IPS-15b (cell line): ENCODE data around the gene BTBD6.
"Not testable (repeated sequence)": the region's sequence is repeated elsewhere in the genome, so short reads cannot be mapped to it uniquely, and the experiment has no call there.

Source experiments
- H3K27me3 ChIP-seq: one replicate; pipeline ENCODE4 v1.6.1; 2013; ENCODE audit warnings: low read length; ENCODE audit not compliant: control insufficient read depth, insufficient read depth
- H3K36me3 ChIP-seq: one replicate; pipeline ENCODE4 v1.6.1; 2013; ENCODE audit warnings: low read length; ENCODE audit not compliant: control insufficient read depth, insufficient read depth
- H3K4me1 ChIP-seq: one replicate; pipeline ENCODE4 v1.6.1; 2013; ENCODE audit warnings: mild to moderate bottlenecking, low read length; ENCODE audit not compliant: control insufficient read depth, insufficient read depth
- H3K4me3 ChIP-seq: one replicate; pipeline ENCODE4 v1.5.1; 2013; ENCODE audit warnings: low read depth, low read length
- H3K9ac ChIP-seq: one replicate; pipeline ENCODE4 v1.6.1; 2013; ENCODE audit warnings: low read depth, mild to moderate bottlenecking, low read length
- H3K9me3 ChIP-seq: one replicate; pipeline ENCODE4 v1.6.1; 2013; ENCODE audit warnings: mild to moderate bottlenecking, low read length; ENCODE audit not compliant: control insufficient read depth, insufficient read depth

The BTBD6 gene

DNA sequence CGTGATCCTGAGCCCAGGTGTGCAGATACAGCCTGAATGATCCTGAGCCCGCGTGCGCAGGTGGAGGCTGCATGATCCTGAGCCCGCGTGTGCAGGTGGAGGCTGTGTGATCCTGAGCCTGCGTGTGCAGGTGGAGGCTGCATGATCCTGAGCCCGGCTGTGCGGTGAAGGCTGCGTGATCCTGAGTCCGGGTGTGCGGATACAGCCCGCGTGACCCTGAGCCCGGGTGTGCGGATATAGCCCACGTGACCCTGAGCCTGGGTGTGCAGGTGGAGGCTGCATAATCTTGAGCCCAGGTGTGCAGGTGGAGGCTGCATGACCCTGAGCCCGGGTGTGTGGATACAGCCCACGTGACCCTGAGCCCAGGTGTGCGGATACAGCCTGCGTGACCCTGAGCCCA, 32.2 kb downstream of the BTBD6 start:
- H3K4me1 ChIP-seq = no peaks in the 10 kb centered on the region
- no peak overlapping the region for H3K4me3 ChIP-seq
- H3K9ac ChIP-seq = no peak overlapping the region
- no peaks in the 10 kb centered on the region for H3K27me3 ChIP-seq
- no peaks in the 10 kb centered on the region for H3K36me3 ChIP-seq
- no peaks in the 10 kb centered on the region for H3K9me3 ChIP-seq

DNA sequence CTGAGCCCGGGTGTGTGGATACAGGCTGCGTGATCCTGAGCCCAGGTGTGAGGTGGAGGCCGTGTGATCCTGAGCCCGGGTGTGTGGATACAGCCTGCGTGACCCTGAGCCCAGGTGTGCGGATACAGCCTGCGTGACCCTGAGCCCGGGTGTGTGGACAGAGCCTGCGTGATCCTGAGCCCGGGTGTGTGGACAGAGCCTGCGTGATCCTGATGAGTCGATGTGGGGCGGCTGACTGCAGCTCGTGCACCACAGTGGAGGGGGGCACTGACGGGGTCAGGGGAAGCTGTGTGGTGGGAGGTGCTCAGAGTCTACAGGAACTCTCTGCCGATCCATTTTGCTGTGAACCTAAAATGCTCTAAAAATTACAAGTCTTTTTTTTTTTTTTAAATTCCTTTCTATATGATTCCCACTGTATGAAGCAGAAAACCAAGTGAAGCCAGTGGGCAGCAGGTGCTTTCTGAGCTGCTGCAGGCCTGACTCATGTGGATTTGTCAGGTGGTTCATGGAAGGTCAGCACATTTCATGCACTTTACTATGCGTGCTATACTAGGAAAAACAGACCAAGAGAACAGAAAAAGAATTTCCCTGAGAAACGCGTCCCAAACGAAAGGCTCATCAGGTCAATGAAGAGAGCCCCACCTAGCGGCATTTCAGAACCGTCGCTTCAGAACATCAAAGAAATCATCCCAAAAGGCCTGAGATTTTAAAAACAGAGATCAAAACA, 33.2 kb downstream of the BTBD6 start:
- Histone ChIP-seq H3K4me3 (no peak overlapping the region), H3K9ac (no peak overlapping the region), H3K27me3 (no peaks in the 10 kb centered on the region), H3K36me3 (no peaks in the 10 kb centered on the region), H3K9me3 (no peaks in the 10 kb centered on the region), H3K4me1 (no peaks in the 10 kb centered on the region)

DNA sequence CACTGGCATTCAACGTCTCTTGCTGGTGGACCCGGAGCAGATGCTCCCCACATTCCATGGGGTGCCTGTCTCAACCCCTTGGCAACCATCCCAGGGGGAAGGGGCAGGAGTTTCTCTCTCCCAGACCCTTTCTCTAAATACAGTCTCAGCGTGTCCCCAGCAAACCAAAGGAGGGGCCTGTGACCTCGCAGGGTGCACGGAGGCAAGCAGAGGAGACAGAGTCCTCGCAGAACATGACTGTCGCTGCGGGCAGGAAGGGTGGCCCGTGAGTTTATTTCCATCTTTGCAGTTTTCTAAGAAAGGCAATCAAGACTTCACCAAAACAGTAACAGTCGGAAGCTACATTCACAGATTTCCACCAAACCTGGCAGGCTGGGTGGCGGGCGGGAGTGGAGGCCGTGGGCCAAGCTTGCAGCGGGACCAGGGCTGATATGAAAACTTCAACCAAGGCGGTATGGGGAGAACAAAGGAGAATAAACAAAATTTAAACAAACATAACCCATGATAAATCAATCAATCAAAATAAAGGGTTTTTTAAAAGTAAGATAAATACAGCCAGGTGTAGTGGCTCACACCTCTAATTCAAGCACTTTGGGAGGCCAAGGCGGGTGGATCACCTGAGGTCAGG, 33.9 kb downstream of the BTBD6 start:
- no peak overlapping the region for H3K9ac ChIP-seq
- no peaks in the 10 kb centered on the region for H3K36me3 ChIP-seq
- H3K4me3 ChIP-seq = no peak overlapping the region
- H3K9me3 ChIP-seq = no peaks in the 10 kb centered on the region
- no peaks in the 10 kb centered on the region for H3K27me3 ChIP-seq
- H3K4me1 ChIP-seq = no peaks in the 10 kb centered on the region

- H3K9ac ChIP-seq = no peak overlapping the region
- H3K4me3 ChIP-seq = no peak overlapping the region
- H3K9me3 ChIP-seq = no peaks in the 10 kb centered on the region
- no peaks in the 10 kb centered on the region for H3K27me3 ChIP-seq
- no peaks in the 10 kb centered on the region for H3K36me3 ChIP-seq
- no peaks in the 10 kb centered on the region for H3K4me1 ChIP-seq
Measured at GRCh38 chr14:105283028-105283427, 34.7 kb downstream of the BTBD6 start.

DNA sequence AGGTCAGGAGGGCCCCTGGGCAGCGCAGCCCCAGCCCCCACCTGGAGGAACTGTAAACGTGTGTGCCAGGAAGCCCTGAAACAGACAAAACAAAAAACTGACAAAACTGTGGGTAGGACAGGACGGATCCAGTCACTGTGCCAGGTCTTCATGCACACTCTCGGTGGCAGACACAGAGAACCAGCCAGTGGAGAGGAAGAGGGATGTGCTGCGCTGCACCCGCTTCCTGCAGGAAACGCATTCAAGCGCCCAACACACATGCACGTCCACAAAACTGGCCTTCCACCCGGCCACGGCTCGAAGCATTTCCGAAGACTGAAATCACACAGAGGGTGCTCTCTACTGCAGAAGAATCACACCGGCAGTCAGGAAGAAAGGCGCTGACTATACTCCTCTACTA, 35.6 kb downstream of the BTBD6 start:
- Histone ChIP-seq H3K27me3 (no peaks in the 10 kb centered on the region), H3K9me3 (no peaks in the 10 kb centered on the region), H3K9ac (no peak overlapping the region), H3K36me3 (no peaks in the 10 kb centered on the region), H3K4me3 (no peak overlapping the region), H3K4me1 (no peaks in the 10 kb centered on the region)

- H3K36me3 ChIP-seq = no peaks in the 10 kb centered on the region
- no peak overlapping the region for H3K9ac ChIP-seq
- no peaks in the 10 kb centered on the region for H3K9me3 ChIP-seq
Measured at GRCh38 chr14:105285174-105285573, 36.8 kb downstream of the BTBD6 start.

DNA sequence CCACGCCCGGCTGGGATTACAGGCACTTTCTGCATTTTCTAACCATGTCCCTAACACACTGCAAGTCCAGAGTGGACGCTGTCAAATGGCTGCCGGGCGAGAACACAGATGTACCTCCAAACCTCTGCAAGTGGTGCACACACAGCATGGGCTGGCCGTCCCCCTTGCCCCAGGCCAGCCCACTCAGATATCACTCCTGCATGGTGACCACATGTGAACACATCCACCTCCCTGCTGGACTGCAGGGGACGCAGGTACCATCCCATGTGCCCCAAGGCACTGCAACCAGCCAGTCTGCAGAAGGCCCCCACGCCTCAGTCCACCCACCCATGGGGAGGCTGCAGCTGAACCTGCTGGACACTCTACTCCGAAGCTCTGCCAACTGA, 38.4 kb downstream of the BTBD6 start:
- Histone ChIP-seq H3K4me1 (no peaks in the 10 kb centered on the region), H3K4me3 (no peak overlapping the region), H3K9ac (no peak overlapping the region), H3K9me3 (no peaks in the 10 kb centered on the region), H3K27me3 (no peaks in the 10 kb centered on the region), H3K36me3 (no peaks in the 10 kb centered on the region)

More at GRCh38 chr14:105285174-105285573, 36.8 kb downstream of the BTBD6 start:
- H3K27me3 ChIP-seq = no peaks in the 10 kb centered on the region
- H3K4me3 ChIP-seq = no peak overlapping the region
- H3K4me1 ChIP-seq = no peaks in the 10 kb centered on the region

- Histone ChIP-seq H3K9ac (no peak overlapping the region), H3K4me3 (no peak overlapping the region), H3K36me3 (no peaks in the 10 kb centered on the region), H3K9me3 (no peaks in the 10 kb centered on the region), H3K27me3 (no peaks in the 10 kb centered on the region), H3K4me1 (no peaks in the 10 kb centered on the region)
Measured at GRCh38 chr14:105287249-105288102, 39.1 kb downstream of the BTBD6 start.

DNA sequence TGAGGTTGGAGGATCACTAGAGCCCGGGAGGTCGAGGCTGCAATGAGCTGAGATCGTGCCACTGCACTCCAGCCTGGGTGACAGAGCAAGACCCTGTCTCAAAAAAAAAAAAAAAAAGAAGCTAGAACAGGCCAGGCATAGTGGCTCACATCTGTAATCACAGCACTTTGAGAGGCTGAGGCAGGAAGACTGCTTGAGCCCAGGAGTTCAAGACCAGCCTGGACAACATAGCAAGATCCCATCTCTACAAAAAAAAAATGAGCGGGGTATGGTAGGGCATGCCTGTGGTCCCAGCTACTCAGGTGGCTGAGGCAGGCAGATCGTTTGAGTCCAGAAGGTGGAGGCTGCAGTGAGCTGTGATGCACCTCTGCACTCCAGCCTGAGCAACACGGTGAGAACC, 40.6 kb downstream of the BTBD6 start:
- H3K4me1 ChIP-seq, H3K9ac ChIP-seq, H3K4me3 ChIP-seq, H3K27me3 ChIP-seq, H3K9me3 ChIP-seq, H3K36me3 ChIP-seq: not testable (repeated sequence)

DNA sequence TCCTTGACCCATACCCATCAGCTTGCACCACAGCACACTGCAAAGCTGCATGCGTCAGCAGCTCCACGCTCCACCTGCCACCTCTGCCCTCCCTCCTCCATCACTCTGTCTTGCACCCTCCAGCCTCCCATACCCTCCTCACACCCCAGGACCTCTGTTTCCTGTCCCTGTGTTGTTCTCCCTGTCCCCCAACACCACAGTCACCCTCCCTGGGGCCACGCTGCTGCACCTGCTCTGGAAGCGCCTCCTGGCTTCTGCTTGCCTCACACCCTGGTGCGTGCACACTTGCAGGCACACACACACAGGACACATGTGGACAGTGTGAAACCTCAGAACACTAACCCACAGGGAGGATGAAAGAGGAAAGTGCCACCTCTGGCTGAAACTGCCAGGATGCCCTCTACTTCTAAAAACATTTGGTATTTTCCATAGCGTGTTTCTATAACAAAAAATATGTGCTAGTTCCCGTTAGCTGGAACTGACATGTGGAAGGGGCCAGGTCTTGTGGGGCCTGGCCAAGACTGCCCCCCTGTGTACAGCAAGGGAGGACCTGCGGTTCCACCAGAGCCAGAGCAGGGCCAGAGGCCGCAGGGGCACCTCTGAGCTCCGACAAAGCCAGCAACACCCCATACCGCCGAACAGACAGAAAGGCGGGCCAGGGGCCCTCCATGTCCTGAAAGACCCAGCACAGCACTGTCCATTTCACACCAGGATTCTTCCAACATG, 42.5 kb downstream of the BTBD6 start:
- H3K9ac ChIP-seq = no peak overlapping the region
- no peaks in the 10 kb centered on the region for H3K4me1 ChIP-seq
- no peaks in the 10 kb centered on the region for H3K27me3 ChIP-seq
- no peaks in the 10 kb centered on the region for H3K36me3 ChIP-seq
- no peak overlapping the region for H3K4me3 ChIP-seq
- H3K9me3 ChIP-seq = no peaks in the 10 kb centered on the region

- no peaks in the 10 kb centered on the region for H3K4me1 ChIP-seq
- no peaks in the 10 kb centered on the region for H3K36me3 ChIP-seq
- no peak overlapping the region for H3K4me3 ChIP-seq
- no peaks in the 10 kb centered on the region for H3K27me3 ChIP-seq
- no peak overlapping the region for H3K9ac ChIP-seq
- H3K9me3 ChIP-seq = no peaks in the 10 kb centered on the region
Measured at GRCh38 chr14:105292826-105293711, 44.7 kb downstream of the BTBD6 start.
